Liver (tissue), 9 donors: ENCODE results near the gene AP4S1. TPM values are rescaled to one million over a fixed set of nuclear protein-coding genes. Genes with fewer than 3 reads are reported as not detected.
"Not testable (repeated sequence)": the region's sequence is repeated elsewhere in the genome, so short reads cannot be mapped to it uniquely, and the experiment has no call there.

ENCODE experiments used
- DNase-seq: peaks from one replicate; pipeline ENCODE4 v3.0.0-alpha.2; 2017; ENCODE audit warnings: low spot score
- H3K27ac ChIP-seq, 2 donors: one replicate each; pipeline ENCODE4 v1.7.0; 2013; ENCODE audit warnings: inconsistent platforms in 2 of 2, low read length in 2 of 2, control low read depth in 1 of 2, low read depth in 1 of 2, mild to moderate bottlenecking in 1 of 2
- H3K27me3 ChIP-seq, 4 donors: one replicate each; pipeline versions ENCODE4 v1.6.1 to v1.7.0; 2013; ENCODE audit warnings: low read length in 3 of 4, inconsistent platforms in 1 of 4, mild to moderate bottlenecking in 1 of 4, moderate library complexity in 1 of 4; ENCODE audit not compliant: control insufficient read depth in 4 of 4, insufficient read depth in 4 of 4
- H3K36me3 ChIP-seq, 4 donors: one replicate each; pipeline versions ENCODE4 v1.6.1 to v1.7.0; 2013; ENCODE audit warnings: low read length in 3 of 4, mild to moderate bottlenecking in 3 of 4, low read depth in 1 of 4, moderate library complexity in 1 of 4; ENCODE audit not compliant: control insufficient read depth in 4 of 4, insufficient read depth in 3 of 4
- H3K4me1 ChIP-seq, 4 donors: one replicate each; pipeline versions ENCODE4 v1.6.1 to v1.7.0; 2013; ENCODE audit warnings: low read length in 3 of 4, mild to moderate bottlenecking in 3 of 4, moderate library complexity in 1 of 4; ENCODE audit not compliant: control insufficient read depth in 4 of 4, insufficient read depth in 4 of 4
- H3K4me3 ChIP-seq, 3 donors: one replicate each; pipeline versions ENCODE4 v1.6.1 to v1.7.0; 2013; ENCODE audit warnings: low read length in 3 of 3, control low read depth in 1 of 3, low read depth in 1 of 3, mild to moderate bottlenecking in 1 of 3
- H3K9ac ChIP-seq, 2 donors: one replicate each; pipeline ENCODE4 v1.7.0; 2013; ENCODE audit warnings: low read length in 2 of 2, mild to moderate bottlenecking in 2 of 2, moderate library complexity in 2 of 2, control low read depth in 1 of 2, low read depth in 1 of 2
- H3K9me3 ChIP-seq, 4 donors: one replicate each; pipeline versions ENCODE4 v1.6.1 to v1.7.0; 2013; ENCODE audit warnings: low read length in 3 of 4; ENCODE audit not compliant: control insufficient read depth in 4 of 4
- ATF3 ChIP-seq: IDR thresholded peaks from 2 replicates; pipeline ENCODE4 v1.6.1; 2016; ENCODE audit warnings: antibody characterized with exemption
- CTCF ChIP-seq: fragments of 150-350 bp; IDR thresholded peaks from 2 replicates; pipeline ENCODE4 v1.5.1; 2017; ENCODE audit warnings: improper control_type of control experiment, low read depth, low read length; ENCODE audit not compliant: missing input control
- EGR1 ChIP-seq, 2 donors: IDR thresholded peaks; 2 replicates each; pipeline ENCODE4 v1.6.1; 2016 to 2018; ENCODE audit warnings: antibody characterized with exemption in 2 of 2, low read depth in 2 of 2
- FOXA1 ChIP-seq: IDR thresholded peaks from 2 replicates; pipeline ENCODE4 v1.6.1; 2016; ENCODE audit warnings: antibody characterized with exemption
- FOXA2 ChIP-seq: IDR thresholded peaks from 2 replicates; pipeline ENCODE4 v1.6.1; 2016; ENCODE audit warnings: antibody characterized with exemption
- GABPA ChIP-seq, 2 donors: IDR thresholded peaks in 1 of 2; conservative IDR thresholded peaks in 1 of 2; 2 replicates each; pipeline ENCODE4 v1.6.1; 2016; ENCODE audit warnings: antibody characterized with exemption in 2 of 2, mild to moderate bottlenecking in 1 of 2, moderate library complexity in 1 of 2
- HNF4A ChIP-seq, 2 donors: conservative IDR thresholded peaks; 2 replicates each; pipeline ENCODE4 v1.6.1; 2016; ENCODE audit warnings: antibody characterized with exemption in 2 of 2, mild to moderate bottlenecking in 2 of 2
- HNF4G ChIP-seq: IDR thresholded peaks from 2 replicates; pipeline ENCODE4 v1.6.1; 2016; ENCODE audit warnings: antibody characterized with exemption
- JUND ChIP-seq, 2 donors: IDR thresholded peaks; 2 replicates each; pipeline ENCODE4 v1.6.1; 2016; ENCODE audit warnings: antibody characterized with exemption in 2 of 2
- MAX ChIP-seq: IDR thresholded peaks from 2 replicates; pipeline ENCODE4 v1.6.1; 2016; ENCODE audit warnings: antibody characterized with exemption
- NR2F2 ChIP-seq: IDR thresholded peaks from 2 replicates; pipeline ENCODE4 v1.6.1; 2016; ENCODE audit warnings: antibody characterized with exemption
- RAD21 ChIP-seq, 2 donors: IDR thresholded peaks; 2 replicates each; pipeline ENCODE4 v1.6.1; 2016; ENCODE audit warnings: antibody characterized with exemption in 2 of 2, mild to moderate bottlenecking in 2 of 2
- REST ChIP-seq: IDR thresholded peaks from 2 replicates; pipeline ENCODE4 v1.6.1; 2016; ENCODE audit warnings: antibody characterized with exemption, mild to moderate bottlenecking
- RXRA ChIP-seq, 2 donors: IDR thresholded peaks; 2 replicates each; pipeline ENCODE4 v1.6.1; 2017 to 2018; ENCODE audit warnings: antibody characterized with exemption in 2 of 2, mild to moderate bottlenecking in 1 of 2
- SP1 ChIP-seq: IDR thresholded peaks from 2 replicates; pipeline ENCODE4 v1.6.1; 2018; ENCODE audit warnings: antibody characterized with exemption, mild to moderate bottlenecking
- TAF1 ChIP-seq: conservative IDR thresholded peaks from 2 replicates; pipeline ENCODE4 v1.6.1; 2016; ENCODE audit warnings: antibody characterized with exemption, mild to moderate bottlenecking
- YY1 ChIP-seq: IDR thresholded peaks from 2 replicates; pipeline ENCODE4 v1.6.1; 2016; ENCODE audit warnings: antibody characterized with exemption, mild to moderate bottlenecking
- WGBS: extraction: QIAGEN DNeasy Blood & Tissue Kit; methylation state at CpG from one replicate; pipeline ENCODE4 v1.1.7; 2013; 5-methylcytosine and 5-hydroxymethylcytosine counted together
- polyA plus RNA-seq, 2 donors: library from polyadenylated mRNA; stranded (reverse) in 1 of 2; unstranded in 1 of 2; fragments of 200-250 nt in 1 of 2; fragments of >200 nt in 1 of 2; fragmentation: Nextera tagmentation in 1 of 2; extraction: Ambion mirVana in 1 of 2; gene quantifications; one replicate each; pipeline versions ENCODE4 v1.2.1 to v1.2.3, GENCODE V29; 2013 to 2015
- total RNA-seq, 2 donors: library from RNA; depleted of rRNA; stranded (reverse); fragments of >200 nt; gene quantifications; one replicate each; pipeline ENCODE4 v1.2.3, GENCODE V29; 2014
- donor health status: healthy.
- donor health status: healthy.
- donor health status: healthy.
- donor health status: healthy.
- donor health status: healthy.

AP4S1 gene
- total and polyA plus RNA-seq, 4 donors: 1.3 to 4.3 (median 1.7) TPM

GRCh38 chr14:31004007-31004406, 21.4 kb upstream of the AP4S1 start:
- H3K4me1 ChIP-seq, DNase-seq: not testable (repeated sequence)
- WGBS: 97% methylated on average over 6 of the region's 6 CpGs

GRCh38 chr14:31006703-31007102, 18.7 kb upstream of the AP4S1 start:
- 100% methylated on average over 1 of the region's 1 CpG for WGBS
- Histone ChIP-seq H3K9ac (no peak overlapping the region), H3K4me1 (peaks cover 0 to 5% (median 0%) of the 10 kb centered on the region in 4 donors), H3K27me3 (no peaks in the 10 kb centered on the region), H3K27ac (no peak overlapping the region), H3K4me3 (no peak overlapping the region), H3K9me3 (no peaks in the 10 kb centered on the region), H3K36me3 (peaks cover 0 to 9% (median 4%) of the 10 kb centered on the region in 4 donors)
- DNase-seq: no peak
- TF ChIP-seq RAD21 (IDR thresholded peaks at IDR 0.05): no peak
- TF ChIP-seq GABPA (IDR thresholded peaks at IDR 0.05 in 1 of 2, conservative IDR thresholded peaks at IDR 0.05 in 1 of 2): no peak
- TF ChIP-seq RXRA (IDR thresholded peaks at IDR 0.05): no peak
- TF ChIP-seq SP1: no peak
- TF ChIP-seq EGR1 (IDR thresholded peaks at IDR 0.05; ENCODE audit: low read depth in 2 of 2): no peak
- TF ChIP-seq ATF3: no peak
- TF ChIP-seq CTCF: no peak
- no peak for TF ChIP-seq JUND (IDR thresholded peaks at IDR 0.05)
- no peak for TF ChIP-seq MAX
- no peak for TF ChIP-seq TAF1
- TF ChIP-seq REST: no peak
- no peak for TF ChIP-seq YY1
- TF ChIP-seq FOXA1: no peak
- TF ChIP-seq NR2F2: no peak
- no peak for TF ChIP-seq HNF4A (conservative IDR thresholded peaks at IDR 0.05)
- no peak for TF ChIP-seq FOXA2
- TF ChIP-seq HNF4G: no peak

More at GRCh38 chr14:31004007-31004406, 21.4 kb upstream of the AP4S1 start:
- not testable (repeated sequence) for H3K9ac ChIP-seq, H3K27me3 ChIP-seq, H3K27ac ChIP-seq, H3K9me3 ChIP-seq, H3K36me3 ChIP-seq, H3K4me3 ChIP-seq
